WTC11 (cell line): ENCODE measurements around the gene SPRR5. TPM values are rescaled to one million over a fixed set of nuclear protein-coding genes. Genes with fewer than 3 reads are reported as not detected.

Experiments
- ATAC-seq: fragments of 200-7000 bp; cut with Tn5 transposase; 2 replicates; pipeline ENCODE4 v1.10.0; 2021; ENCODE audit warnings: mild to moderate bottlenecking, moderate library complexity
- CTCF ChIA-PET: fragments of 300-600 bp; sonication (Branson Sonifier 250); formaldehyde crosslinking; loops from one replicate; lab custom pipeline; 2021; ENCODE audit warnings: antibody characterized with exemption; lab: Charles Lee
- POLR2A ChIA-PET: fragments of 350-600 bp; sonication (Branson Sonifier 250); formaldehyde crosslinking; loops from one replicate; lab custom pipeline; 2021; ENCODE audit warnings: antibody characterized with exemption; lab: Charles Lee
- DNase-seq: peaks from one replicate; pipeline ENCODE4 v3.0.0; 2021; ENCODE audit warnings: low spot score
- H3K27ac Mint-ChIP-seq: 2 replicates; pipeline ENCODE4 v1.8.0; 2021; ENCODE audit warnings: mixed read lengths
- H3K27me3 Mint-ChIP-seq: 2 replicates; pipeline ENCODE4 v1.8.0; 2021; ENCODE audit warnings: low read depth, mild to moderate bottlenecking, moderate library complexity, mixed read lengths
- H3K36me3 Mint-ChIP-seq: 2 replicates; pipeline ENCODE4 v1.8.0; 2021; ENCODE audit warnings: mixed read lengths
- H3K4me1 Mint-ChIP-seq: 2 replicates; pipeline ENCODE4 v1.8.0; 2022; ENCODE audit warnings: mixed read lengths
- H3K4me3 Mint-ChIP-seq: 2 replicates; pipeline ENCODE4 v1.8.0; 2021; ENCODE audit warnings: mild to moderate bottlenecking, moderate library complexity, mixed read lengths
- H3K9me3 Mint-ChIP-seq: 2 replicates; pipeline ENCODE4 v1.8.0; 2021; ENCODE audit warnings: mixed read lengths
- ATF2 ChIP-seq: sonication (generic); formaldehyde crosslinking; IDR thresholded peaks from 2 replicates; pipeline ENCODE4 v1.8.1; 2022; ENCODE audit warnings: low read depth, missing genetic modification reagents, borderline replicate concordance
- CREB1 ChIP-seq: sonication (generic); formaldehyde crosslinking; IDR thresholded peaks from 2 replicates; pipeline ENCODE4 v1.8.0; 2023; ENCODE audit warnings: mild to moderate bottlenecking, missing genetic modification reagents
- E2F1 ChIP-seq: sonication (generic); formaldehyde crosslinking; IDR thresholded peaks from 2 replicates; pipeline ENCODE4 v1.8.0; 2022; ENCODE audit warnings: mild to moderate bottlenecking, missing genetic modification reagents
- ERG ChIP-seq: fragments of 250-450 bp; sonication (Bioruptor Pico); IDR thresholded peaks from 2 replicates; pipeline ENCODE4 v1.8.0; 2021; ENCODE audit warnings: mild to moderate bottlenecking
- GABPB1 ChIP-seq: sonication (generic); formaldehyde crosslinking; IDR thresholded peaks from 2 replicates; pipeline ENCODE4 v1.8.1; 2023; ENCODE audit warnings: mild to moderate bottlenecking, missing genetic modification reagents
- GTF2I ChIP-seq: fragments of 250-450 bp; sonication (Bioruptor Pico); conservative IDR thresholded peaks from 2 replicates; pipeline ENCODE4 v1.4.0; 2021; ENCODE audit warnings: mild to moderate bottlenecking
- HMGA2 ChIP-seq: fragments of 250-450 bp; sonication (Bioruptor Pico); IDR thresholded peaks from 2 replicates; pipeline ENCODE4 v1.4.0; 2021; ENCODE audit warnings: mild to moderate bottlenecking, moderate library complexity
- HMGXB4 ChIP-seq: sonication (generic); formaldehyde crosslinking; IDR thresholded peaks from 2 replicates; pipeline ENCODE4 v1.8.1; 2023; ENCODE audit warnings: mild to moderate bottlenecking, moderate library complexity, missing genetic modification reagents
- MAX ChIP-seq: sonication (generic); formaldehyde crosslinking; IDR thresholded peaks from 2 replicates; pipeline ENCODE4 v1.8.0; 2022; ENCODE audit warnings: mild to moderate bottlenecking, missing genetic modification reagents
- NR1H2 ChIP-seq: sonication (generic); formaldehyde crosslinking; IDR thresholded peaks from 2 replicates; pipeline ENCODE4 v1.9.0; 2021; ENCODE audit warnings: mild to moderate bottlenecking, moderate library complexity, missing genetic modification reagents
- NR2C2 ChIP-seq: sonication (generic); formaldehyde crosslinking; IDR thresholded peaks from 2 replicates; pipeline ENCODE4 v1.8.0; 2022; ENCODE audit warnings: mild to moderate bottlenecking, missing genetic modification reagents
- PREB ChIP-seq: sonication (generic); formaldehyde crosslinking; IDR thresholded peaks from 2 replicates; pipeline ENCODE4 v1.8.1; 2022; ENCODE audit warnings: mild to moderate bottlenecking, missing genetic modification reagents, moderate library complexity, borderline replicate concordance
- SMAD3 ChIP-seq: sonication (generic); formaldehyde crosslinking; IDR thresholded peaks from 2 replicates; pipeline ENCODE4 v1.8.0; 2022; ENCODE audit warnings: missing genetic modification reagents, mild to moderate bottlenecking, borderline replicate concordance
- SMAD4 ChIP-seq: sonication (generic); formaldehyde crosslinking; IDR thresholded peaks from 2 replicates; pipeline ENCODE4 v1.8.0; 2022; ENCODE audit warnings: mild to moderate bottlenecking, missing genetic modification reagents
- TP53 ChIP-seq: sonication (generic); formaldehyde crosslinking; IDR thresholded peaks from 2 replicates; pipeline ENCODE4 v1.8.1; 2023; ENCODE audit warnings: mild to moderate bottlenecking, missing genetic modification reagents
- ZNF121 ChIP-seq: sonication (generic); formaldehyde crosslinking; IDR thresholded peaks from 2 replicates; pipeline ENCODE4 v1.8.0; 2023; ENCODE audit warnings: missing genetic modification reagents
- ZNF138 ChIP-seq: sonication (generic); formaldehyde crosslinking; conservative IDR thresholded peaks from 2 replicates; pipeline ENCODE4 v1.8.1; 2022; ENCODE audit warnings: mild to moderate bottlenecking, moderate library complexity, missing genetic modification reagents
- ZNF423 ChIP-seq: fragments of 250-450 bp; sonication (Bioruptor Pico); IDR thresholded peaks from 2 replicates; pipeline ENCODE4 v2.1.2; 2022; ENCODE audit warnings: mild to moderate bottlenecking, moderate library complexity
- ZNF512 ChIP-seq: sonication (generic); formaldehyde crosslinking; IDR thresholded peaks from 2 replicates; pipeline ENCODE4 v1.8.1; 2022; ENCODE audit warnings: missing genetic modification reagents, borderline replicate concordance
- total RNA-seq: library from RNA; stranded (reverse); gene quantifications from 3 replicates; pipeline ENCODE4 v1.2.3, GENCODE V29; 2021

SPRR5 gene
- total RNA-seq, 1 experiment from 2014 or later: not detected

- ChIA-PET CTCF (interaction anchor here (3.0 kb wide), 1 partner anchor 239 kb away, joined by 17 read pairs; no protein-coding TSS in a partner anchor), POLR2A (no interaction called here)
- TF ChIP-seq ZNF121: no peak
- no peak for TF ChIP-seq MAX (CRISPR knock-in tag)
- TF ChIP-seq SMAD3 (CRISPR knock-in tag): no peak
- no peak for TF ChIP-seq SMAD4 (CRISPR knock-in tag)
- no peak for TF ChIP-seq PREB (CRISPR knock-in tag)
- no peak for TF ChIP-seq HMGXB4 (CRISPR knock-in tag)
- no peak for TF ChIP-seq GABPB1 (CRISPR knock-in tag)
- TF ChIP-seq GTF2I (CRISPR knock-in tag): no peak
- TF ChIP-seq ATF2: no peak
- no peak for TF ChIP-seq TP53 (CRISPR knock-in tag)
- no peak for TF ChIP-seq CREB1
- no peak for TF ChIP-seq ZNF423 (CRISPR knock-in tag)
- TF ChIP-seq E2F1 (CRISPR knock-in tag): no peak
- TF ChIP-seq ZNF138 (CRISPR knock-in tag): no peak
- no peak for TF ChIP-seq NR1H2 (CRISPR knock-in tag)
- no peak for TF ChIP-seq NR2C2
- TF ChIP-seq ERG (CRISPR knock-in tag): no peak
- TF ChIP-seq HMGA2 (CRISPR knock-in tag): no peak
- no peak for TF ChIP-seq ZNF512 (CRISPR knock-in tag)
- Mint-ChIP-seq H3K4me3 (no peak overlapping the region), H3K9me3 (peaks cover 14% of the 10 kb centered on the region), H3K4me1 (no peaks in the 10 kb centered on the region), H3K27ac (no peak overlapping the region), H3K27me3 (peaks cover 4% of the 10 kb centered on the region), H3K36me3 (no peaks in the 10 kb centered on the region)
- no peak for DNase-seq
- ATAC-seq: no peak
These were observed 6.8 kb downstream of the SPRR5 start for GRCh38 chr1:152953761-152954160.
